Posterior cingulate gyrus (tissue), 11 donors: ENCODE results near the gene CILP2.

ENCODE experiments used
- DNase-seq, 10 donors: peaks; one replicate each; pipeline versions ENCODE4 v3.0.0 to v3.0.0-alpha.2; 2020 to 2021; ENCODE audit warnings: mixed read lengths in 3 of 10
- intact Hi-C: fragments of 100-400 bp; cut with DNase I; formaldehyde crosslinking; loops from one replicate; pipeline ENCODE4 v1.15.1; 2023

The CILP2 gene

DNA sequence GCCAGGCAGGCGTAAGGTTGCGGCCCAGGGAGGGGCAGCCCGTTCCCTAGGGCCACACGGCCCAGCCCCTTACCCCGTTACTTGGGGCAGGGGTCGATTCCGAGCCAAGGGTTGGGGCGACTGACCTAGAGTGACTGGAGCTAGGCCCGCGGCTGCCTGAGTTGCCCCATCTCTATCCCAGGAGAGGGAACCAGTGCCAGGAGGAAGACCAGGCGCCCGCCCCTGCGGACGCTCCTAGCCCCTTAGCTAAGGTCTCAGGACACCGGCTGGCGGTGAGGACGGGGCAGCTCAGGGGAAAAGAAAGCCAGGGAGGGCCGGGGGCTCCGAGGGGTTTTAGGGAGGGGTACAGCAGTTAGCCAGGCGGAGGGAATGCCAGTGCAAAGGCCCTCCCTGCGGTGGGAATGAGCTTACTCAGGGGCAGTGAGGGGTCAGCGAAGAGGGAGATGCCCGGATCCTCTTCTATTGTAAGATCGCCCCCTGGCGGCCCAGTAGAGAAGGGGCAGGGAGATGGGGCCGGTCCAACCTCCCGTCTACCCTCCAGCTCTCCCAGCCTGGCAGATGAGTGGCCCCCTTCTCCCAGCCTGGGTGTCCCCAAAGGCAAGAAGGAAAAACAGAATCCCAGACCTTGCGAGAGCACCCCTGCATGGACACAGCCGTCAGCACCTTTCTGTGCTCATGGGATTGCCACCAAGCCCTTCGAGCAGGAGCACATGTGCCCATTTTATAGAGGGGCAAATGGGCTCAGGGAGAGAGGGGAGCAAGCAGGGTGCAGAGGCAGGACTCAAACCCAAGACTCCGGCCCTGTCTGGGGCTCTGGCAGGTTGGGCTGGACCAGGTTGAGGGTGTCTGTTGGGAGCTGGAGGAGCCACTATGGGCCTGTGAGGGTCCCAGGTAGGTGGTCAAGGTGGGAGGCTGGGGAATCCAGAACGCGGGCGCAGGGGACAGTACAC, 16.3 kb downstream of the CILP2 start:
- DNase-seq: peak in 3 of 10 donors; percentile 36 to 81 (median 47)
- intact Hi-C loops: no loop called here

- intact Hi-C loops: no loop called here
- DNase-seq: peak in 1 of 10 donors; percentile 72
These were observed 20.0 kb downstream of the CILP2 start for GRCh38 chr19:19558055-19558454.

- intact Hi-C loops: no loop called here
These were observed 20.6 kb downstream of the CILP2 start for GRCh38 chr19:19558636-19559035.

DNA sequence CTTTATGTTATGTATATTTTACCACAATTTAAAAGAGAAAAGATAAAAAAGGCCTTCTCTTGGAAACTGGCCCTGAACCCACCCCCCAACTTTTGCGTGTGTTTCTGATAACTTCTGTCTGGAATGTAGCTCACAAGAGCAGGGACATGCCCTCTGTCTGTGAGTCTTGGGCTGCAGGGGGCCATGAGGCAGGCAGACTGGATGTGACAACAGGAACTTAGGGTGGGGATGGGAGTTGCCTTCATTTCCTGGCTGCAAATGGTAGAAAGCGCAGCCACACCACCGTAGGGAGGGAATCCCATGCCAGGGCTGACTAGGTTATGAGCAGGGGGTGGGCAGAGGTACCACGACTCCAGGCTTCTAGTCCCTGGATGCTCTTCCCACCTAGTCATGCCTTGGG, 21.9 kb downstream of the CILP2 start:
- intact Hi-C loops: no loop called here
- DNase-seq: no peak

More at GRCh38 chr19:19558636-19559035, 20.6 kb downstream of the CILP2 start:
- DNase-seq: no peak

GRCh38 chr19:19561946-19562664, 24.0 kb downstream of the CILP2 start:
- DNase-seq: peak in 1 of 10 donors; percentile 72
- intact Hi-C loops: no loop called here

GRCh38 chr19:19562665-19563347, 24.7 kb downstream of the CILP2 start:
- no peak for DNase-seq
- intact Hi-C loops: no loop called here

DNA sequence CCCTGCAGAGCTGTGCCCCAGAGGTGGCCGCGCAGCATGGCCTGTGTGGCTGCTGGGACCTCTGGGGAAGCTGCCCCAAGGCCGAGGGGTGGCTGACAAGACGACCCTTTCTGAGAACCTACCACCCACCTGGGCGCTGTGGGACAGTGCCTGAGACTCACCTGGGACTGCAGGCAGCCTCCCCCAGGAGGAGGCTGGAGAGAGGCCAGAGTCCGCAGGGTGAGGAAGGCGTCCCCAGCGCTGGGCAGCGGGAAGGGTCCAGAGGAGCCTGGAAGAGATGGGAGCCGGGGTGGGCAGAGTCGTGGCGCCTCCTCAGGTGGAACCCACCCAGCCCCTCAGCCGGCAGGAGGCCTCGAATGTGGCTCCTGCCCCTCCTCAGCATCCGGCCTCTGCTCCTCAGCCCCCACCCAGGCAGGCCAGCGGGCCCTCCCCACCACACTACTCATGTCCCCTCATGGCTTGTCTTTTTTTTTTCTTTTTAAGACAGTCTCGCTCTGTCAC, 25.3 kb downstream of the CILP2 start:
- intact Hi-C loops: no loop called here
- DNase-seq: peak in 1 of 10 donors; percentile 62

- DNase-seq: no peak
- intact Hi-C loops: no loop called here
These were observed 28.2 kb downstream of the CILP2 start for GRCh38 chr19:19566306-19566705.

- intact Hi-C loops: no loop called here
- DNase-seq: no peak
These were observed 29.3 kb downstream of the CILP2 start for GRCh38 chr19:19567391-19567790.

DNA sequence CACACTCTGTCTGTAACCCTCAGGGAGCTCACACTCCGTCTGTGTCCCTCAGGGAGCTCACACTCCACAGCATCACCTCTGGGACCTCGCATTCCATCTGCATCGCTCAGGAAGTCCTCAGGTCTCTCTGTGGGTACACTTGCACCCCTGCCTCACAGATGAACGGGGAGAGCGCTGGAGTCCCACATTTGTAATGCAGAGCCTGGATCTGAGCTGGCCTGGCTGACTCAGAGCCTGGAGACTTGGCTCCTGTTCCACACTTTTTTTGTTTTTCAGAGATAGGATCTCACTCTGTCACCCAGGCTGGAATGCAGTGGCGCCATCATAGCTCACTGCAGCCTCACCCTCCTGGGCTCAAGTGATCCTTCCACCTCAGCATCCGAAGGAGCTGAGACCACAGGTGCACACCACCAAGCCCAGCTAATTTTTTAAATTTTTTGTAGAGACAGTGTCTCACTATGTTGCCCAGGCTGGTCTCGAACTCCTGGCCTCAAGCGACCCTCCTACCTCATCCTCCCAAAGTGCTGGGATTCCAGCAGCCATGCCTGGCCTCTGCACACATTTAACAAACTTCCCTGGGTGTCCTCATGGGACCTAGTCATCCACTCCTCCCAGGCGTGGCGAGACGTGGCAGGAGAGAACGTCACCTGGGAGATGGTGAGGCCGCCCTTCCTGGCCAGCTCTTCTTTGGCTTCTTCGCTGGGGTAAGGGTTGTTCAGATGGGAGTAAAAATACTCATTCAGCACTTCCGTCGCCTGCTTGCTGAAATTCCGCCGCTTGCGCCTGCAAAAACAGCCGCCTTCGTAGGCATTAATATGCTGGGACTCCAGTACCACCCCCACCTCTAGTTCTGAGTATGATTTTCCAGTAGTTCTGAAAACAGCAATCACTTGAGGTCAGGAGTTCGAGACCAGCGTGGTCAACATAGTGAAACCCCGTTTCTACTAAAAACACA, 31.0 kb downstream of the CILP2 start:
- intact Hi-C loops: no loop called here
- DNase-seq: no peak

- no peak for DNase-seq
- intact Hi-C loops: no loop called here
These were observed 32.5 kb downstream of the CILP2 start for GRCh38 chr19:19570571-19570970.

- peak in 1 of 10 donors; percentile 60 for DNase-seq
- intact Hi-C loops: no loop called here
These were observed 33.2 kb downstream of the CILP2 start for GRCh38 chr19:19571071-19571786.

- intact Hi-C loops: no loop called here
- no peak for DNase-seq
These were observed 37.3 kb downstream of the CILP2 start for GRCh38 chr19:19575411-19575810.

GRCh38 chr19:19578252-19578651, 40.2 kb downstream of the CILP2 start:
- peak in 1 of 10 donors; percentile 69 for DNase-seq

GRCh38 chr19:19579533-19580361, 41.7 kb downstream of the CILP2 start:
- intact Hi-C loops: no loop called here
- DNase-seq: peak in 1 of 10 donors; percentile 83

More at GRCh38 chr19:19578252-19578651, 40.2 kb downstream of the CILP2 start:
- intact Hi-C loops: no loop called here

- intact Hi-C loops: no loop called here
- DNase-seq: no peak
These were observed 42.4 kb downstream of the CILP2 start for GRCh38 chr19:19580418-19580817.

DNA sequence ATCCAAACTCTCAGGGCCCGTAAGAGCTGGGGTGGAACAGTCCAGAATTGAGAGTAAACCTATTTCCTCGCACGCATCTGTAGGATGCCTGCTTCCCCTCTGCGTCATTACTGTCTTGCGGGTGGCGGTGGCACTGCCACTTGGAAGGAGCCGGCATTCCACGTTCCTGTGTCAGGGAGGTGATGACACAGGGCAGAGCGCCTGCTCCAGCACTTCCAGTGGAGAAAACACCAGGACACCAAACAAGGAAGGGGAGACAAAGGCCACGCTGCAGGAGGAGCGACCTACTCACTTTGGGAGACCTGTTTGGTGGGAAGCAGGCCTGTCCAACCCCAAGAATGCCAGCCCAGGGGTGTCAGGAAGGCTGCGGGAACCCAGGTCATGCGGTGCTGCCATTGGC, 43.3 kb downstream of the CILP2 start:
- intact Hi-C loops: no loop called here
- DNase-seq: no peak

DNA sequence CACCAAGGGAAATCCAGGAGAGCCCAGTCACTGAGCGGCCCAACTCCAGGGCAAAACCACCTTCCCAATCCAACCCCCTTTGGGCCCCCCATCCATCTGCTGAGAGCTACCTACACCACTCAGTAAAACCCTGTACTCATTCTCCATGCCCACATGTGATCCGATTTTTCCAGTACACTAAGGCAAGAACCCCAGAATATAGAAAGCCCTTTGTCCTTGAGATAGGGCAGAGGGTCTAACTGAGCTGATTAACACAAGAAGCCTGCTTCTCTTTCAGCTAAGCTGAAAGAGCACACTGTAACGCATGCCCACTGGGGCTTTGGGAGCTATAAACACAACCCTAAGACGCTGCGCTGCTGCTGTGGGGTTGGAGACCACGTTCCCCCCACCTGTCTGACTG, 44.4 kb downstream of the CILP2 start:
- intact Hi-C loops: no loop called here
- no peak for DNase-seq
